Activated CD4-positive, CD25-positive, alpha-beta regulatory T cell treated with anti-CD3 and anti-CD28 coated beads, Interleukin-2, amount 50 U/mL, for 24 hours (primary cell): ENCODE measurements around the gene BDKRB2.

Source experiments
- ATAC-seq, 2 donors: fragments of 150-1000 bp; cut with Tn5 transposase; one replicate each; pipeline ENCODE4 v1.10.0; 2021; ENCODE audit warnings: mild to moderate bottlenecking in 1 of 2, moderate library complexity in 1 of 2

BDKRB2 gene

GRCh38 chr14:96274543-96274942 lies 69.9 kb downstream of the BDKRB2 start:
- no peak for ATAC-seq

- ATAC-seq: no peak
These were observed 70.8 kb downstream of the BDKRB2 start for GRCh38 chr14:96275177-96276112.

- ATAC-seq: no peak
These were observed 73.3 kb downstream of the BDKRB2 start for GRCh38 chr14:96277890-96278289.

GRCh38 chr14:96279564-96279963 lies 74.9 kb downstream of the BDKRB2 start:
- no peak for ATAC-seq

- ATAC-seq: no peak
These were observed 75.5 kb downstream of the BDKRB2 start for GRCh38 chr14:96280104-96280503.

GRCh38 chr14:96281486-96281885 lies 76.8 kb downstream of the BDKRB2 start:
- no peak for ATAC-seq

GRCh38 chr14:96284008-96284407 lies 79.4 kb downstream of the BDKRB2 start:
- ATAC-seq: no peak

GRCh38 chr14:96284430-96284829 lies 79.8 kb downstream of the BDKRB2 start:
- ATAC-seq: no peak

- no peak for ATAC-seq
These were observed 81.0 kb downstream of the BDKRB2 start for GRCh38 chr14:96285667-96286066.

- ATAC-seq: no peak
These were observed 81.6 kb downstream of the BDKRB2 start for GRCh38 chr14:96286251-96286650.

GRCh38 chr14:96287856-96288255 lies 83.2 kb downstream of the BDKRB2 start:
- no peak for ATAC-seq
